ENCODE results near the gene TLCD1. TPM values are rescaled to one million over a fixed set of nuclear protein-coding genes. Genes with fewer than 3 reads are reported as not detected.
"Not testable (repeated sequence)": the region's sequence is repeated elsewhere in the genome, so short reads cannot be mapped to it uniquely, and the experiment has no call there.

The TLCD1 gene
- polyA plus RNA-seq, 2 of the 4 experiments (the other 2 are of a cell fraction) = 36.7 to 83.3 TPM

- no peak for TF ChIP-seq E2F6 (IDR thresholded peaks at IDR 0.05; ENCODE audit: borderline replicate concordance, low read depth)
- no peak for TF ChIP-seq HDAC2 (IDR thresholded peaks at IDR 0.05)
- 0 out of 2 replicates have a peak, but pooled peaks have one; percentile 4 for TF ChIP-seq TFCP2L1 (CRISPR knock-in tag; IDR thresholded peaks at IDR 0.05)
- no peak for TF ChIP-seq RNF2 (IDR thresholded peaks at IDR 0.05; ENCODE audit: borderline replicate concordance, low read depth)
- no peak for TF ChIP-seq SMC3 (IDR thresholded peaks at IDR 0.05)
- no peak for TF ChIP-seq MAFK (IDR thresholded peaks at IDR 0.05; ENCODE audit: partially characterized antibody)
- TF ChIP-seq EP300 (IDR thresholded peaks at IDR 0.05) = no peak
- 0 out of 2 replicates have a peak, but pooled peaks have one; percentile 20 for TF ChIP-seq POLR2AphosphoS2 (conservative IDR thresholded peaks at IDR 0.05; ENCODE audit: low read length)
- no peak for TF ChIP-seq EHMT2 (IDR thresholded peaks at IDR 0.05; ENCODE audit: low read depth)
Measured at GRCh38 chr17:28724500-28725165, 1.4 kb downstream of the TLCD1 start (continued).

- CTCF ChIA-PET = interaction anchor here (2.2 to 17.5 kb wide), 6 partner anchors 8 to 391 kb away, joined by 14 to 977 read pairs (median 92); partner anchors contain the start of genes PHF12, PROCA1 and TRAF4
Measured at GRCh38 chr17:28723836-28724499, 2.1 kb downstream of the TLCD1 start.

More at GRCh38 chr17:28723836-28724499, 2.1 kb downstream of the TLCD1 start:
- POLR2A ChIA-PET = interaction anchor here (0.7 to 5.2 kb wide), 4 partner anchors 13 to 79 kb away, joined by 3 to 369 read pairs (median 8); partner anchors contain the start of genes BLTP2, PROCA1 and TRAF4
- Histone ChIP-seq H3K4me1 (peaks cover 44% of the 10 kb centered on the region), H3K4me2 (peak overlapping the region; percentile 92), H3K4me3 (peak overlapping the region; percentile 63; the same call in 2 of the 3 replicates), H3K27ac (peak overlapping the region in 1 of 2 experiments; percentile 94; a peak in 3 of 6 replicates)
- TF ChIP-seq PBX3 (IDR thresholded peaks at IDR 0.05) (0 out of 2 replicates have a peak, but pooled peaks have one; percentile 5), JUN (IDR thresholded peaks at IDR 0.05) (0 out of 5 replicates have a peak, but pooled peaks of 1 of the 2 experiments have one; percentile 23), REST (IDR thresholded peaks at IDR 0.05) (0 out of 2 replicates have a peak, but pooled peaks have one; percentile 12)
- ATAC-seq; DNase-seq (ENCODE audit: low read depth in 1 of 2, low spot score in 1 of 2); FAIRE-seq; H3K9me3 ChIP-seq: not testable (repeated sequence)
- WGBS (ENCODE audit: missing lambda C conversion rate) = 70% methylated on average over 4 of the region's 4 CpGs
